Activated CD8-positive, alpha-beta memory T cell treated with anti-CD3 and anti-CD28 coated beads for 36 hours (primary cell): Measurements from ENCODE around the gene PTPN5. TPM values are rescaled to one million over a fixed set of nuclear protein-coding genes. Genes with fewer than 3 reads are reported as not detected.
"Not testable (repeated sequence)": the region's sequence is repeated elsewhere in the genome, so short reads cannot be mapped to it uniquely, and the experiment has no call there.

Source experiments
- CTCF ChIA-PET: fragments of 350-600 bp; sonication (Branson Sonifier 250); formaldehyde crosslinking; loops from one replicate; lab custom pipeline; 2021; ENCODE audit warnings: antibody characterized with exemption; lab: Charles Lee
- POLR2A ChIA-PET: fragments of 350-600 bp; sonication (Branson Sonifier 250); formaldehyde crosslinking; loops from one replicate; lab custom pipeline; 2021; ENCODE audit warnings: antibody characterized with exemption; lab: Charles Lee
- total RNA-seq, 2 experiments: library from RNA; stranded (reverse); gene quantifications; one replicate each; pipeline ENCODE4 v1.2.3, GENCODE V29; 2021

Gene PTPN5
- not detected for total RNA-seq

DNA sequence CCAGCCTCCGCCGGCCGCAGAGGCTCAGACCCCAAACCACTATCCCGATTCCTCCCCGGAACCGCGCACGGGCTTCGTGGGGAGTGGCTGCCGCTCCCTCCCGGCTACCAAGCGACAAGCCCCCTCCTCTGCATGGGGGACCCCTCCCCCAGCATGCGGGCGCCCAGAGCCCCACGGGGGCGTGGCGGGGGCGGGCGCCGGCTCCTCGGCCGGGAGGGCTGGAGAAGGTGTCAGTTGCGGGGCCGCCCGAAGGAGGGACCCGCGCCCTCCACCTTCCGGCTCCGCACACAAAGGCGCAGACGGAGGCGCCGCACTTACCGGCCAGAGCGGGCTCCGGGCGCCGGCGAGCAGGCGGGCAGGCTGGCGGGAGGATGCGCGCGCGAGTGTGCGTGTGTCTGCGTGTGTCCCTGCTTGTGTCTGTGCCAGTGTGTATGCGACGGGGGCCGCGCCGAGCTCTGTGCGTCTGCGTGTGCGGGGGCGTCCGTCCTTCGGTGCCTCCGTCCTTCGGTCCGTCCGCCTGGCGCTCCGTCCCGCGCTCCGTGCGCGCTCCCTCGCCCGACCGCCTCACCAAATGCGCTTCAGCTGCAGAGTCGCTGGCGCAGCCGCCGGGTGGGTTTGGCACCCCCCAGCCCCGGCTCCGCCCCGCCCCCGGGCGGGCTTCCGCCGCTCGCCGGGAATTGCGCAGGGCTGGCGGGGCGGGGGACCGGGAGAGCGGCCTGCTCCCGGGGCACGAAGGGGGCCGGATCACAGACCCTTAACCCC, at the start of gene PTPN5:
TSS of gene PTPN5 (minus strand) at position 592 of the 762 bp plus-strand sequence. CDS start 19,840 bp downstream, outside the sequence.
- ChIA-PET CTCF (no interaction called here), POLR2A (no interaction called here)

DNA sequence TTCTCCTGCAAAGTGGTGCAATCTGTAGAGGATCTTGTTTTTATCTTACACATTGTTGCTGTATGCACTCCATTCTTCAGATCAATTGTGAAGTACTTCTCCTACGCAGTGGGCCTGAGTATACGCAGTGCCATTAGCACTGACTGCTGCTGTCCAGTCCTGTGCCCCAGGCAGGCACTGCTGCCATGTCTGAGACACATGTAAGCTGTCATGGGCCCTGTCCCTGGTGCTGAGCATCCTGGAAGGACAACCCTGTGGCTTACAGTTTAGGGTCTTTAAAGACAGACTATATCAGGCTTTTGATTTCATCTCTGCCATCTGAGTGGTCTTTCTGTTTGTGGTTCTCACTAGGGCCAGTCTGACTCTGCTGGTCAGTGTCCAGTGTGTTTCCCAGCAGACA, 44.8 kb upstream of the PTPN5 start:
- ChIA-PET CTCF (no interaction called here), POLR2A (no interaction called here)

GRCh38 chr11:18834754-18835466, 43.3 kb upstream of the PTPN5 start:
- ChIA-PET POLR2A (no interaction called here), CTCF (no interaction called here)

DNA sequence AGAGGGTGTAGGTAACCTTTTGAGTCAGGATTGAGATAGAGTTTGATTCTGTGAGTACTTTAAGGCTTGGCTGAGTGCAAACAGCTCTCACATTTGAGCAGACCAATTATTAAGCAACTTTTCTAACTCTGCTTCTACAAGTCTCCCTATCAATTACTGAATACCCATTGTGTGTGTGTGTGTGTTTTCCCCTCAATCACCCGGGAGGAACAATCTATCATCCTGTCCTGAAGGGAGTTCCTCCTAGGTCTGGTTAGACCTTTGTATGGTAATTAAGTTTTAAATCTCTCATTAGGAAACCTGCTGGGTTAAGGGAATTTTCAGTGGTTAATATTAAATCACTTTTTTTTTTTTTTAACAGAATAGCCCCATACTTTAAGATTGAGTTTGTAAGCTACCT, 28.6 kb upstream of the PTPN5 start:
- POLR2A ChIA-PET, CTCF ChIA-PET: not testable (repeated sequence)

GRCh38 chr11:18804199-18804999, 12.8 kb upstream of the PTPN5 start:
- ChIA-PET CTCF (no interaction called here), POLR2A (no interaction called here)

- CTCF ChIA-PET, result interaction anchor here (1.0 to 1.3 kb wide), 2 partner anchors 8 to 34 kb away, joined by 3 to 4 read pairs; no protein-coding TSS in a partner anchor
- POLR2A ChIA-PET, result no interaction called here
These were observed 11.0 kb upstream of the PTPN5 start for GRCh38 chr11:18802381-18803257.

GRCh38 chr11:18798799-18799469, 7.3 kb upstream of the PTPN5 start:
- CTCF ChIA-PET, result interaction anchor here (1.2 to 1.5 kb wide), 2 partner anchors 24 to 683 kb away, joined by 3 read pairs; no protein-coding TSS in a partner anchor

DNA sequence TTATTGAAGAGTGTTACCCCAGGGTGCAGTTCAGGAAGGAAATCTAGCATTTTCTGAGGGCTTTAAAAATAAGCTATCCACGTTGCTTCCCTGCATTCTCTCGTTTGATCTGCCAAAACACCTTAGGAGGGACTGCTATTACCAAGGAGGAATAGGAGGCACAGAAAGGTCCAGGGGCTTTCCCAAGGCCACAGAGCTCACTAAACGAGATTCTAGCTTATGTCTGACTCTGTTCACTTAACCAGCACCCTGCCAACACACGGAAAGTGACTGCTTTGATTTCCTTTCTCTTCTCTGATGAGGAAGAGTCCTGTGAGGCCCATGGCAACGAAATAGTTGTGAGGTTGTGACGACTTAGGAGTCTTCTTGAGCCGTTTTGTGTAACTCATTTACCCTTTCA, 3.4 kb upstream of the PTPN5 start:
- ChIA-PET CTCF (interaction anchor here (0.5 to 1.3 kb wide), 2 partner anchors 8 to 9 kb away, joined by 3 to 4 read pairs; no protein-coding TSS in a partner anchor), POLR2A (no interaction called here)

More at GRCh38 chr11:18798799-18799469, 7.3 kb upstream of the PTPN5 start:
- POLR2A ChIA-PET, result no interaction called here

GRCh38 chr11:18792827-18793226, 1.2 kb upstream of the PTPN5 start:
- ChIA-PET CTCF (interaction anchor here (0.7 kb wide), 1 partner anchor 22 kb away, joined by 3 read pairs; no protein-coding TSS in a partner anchor), POLR2A (no interaction called here)

DNA sequence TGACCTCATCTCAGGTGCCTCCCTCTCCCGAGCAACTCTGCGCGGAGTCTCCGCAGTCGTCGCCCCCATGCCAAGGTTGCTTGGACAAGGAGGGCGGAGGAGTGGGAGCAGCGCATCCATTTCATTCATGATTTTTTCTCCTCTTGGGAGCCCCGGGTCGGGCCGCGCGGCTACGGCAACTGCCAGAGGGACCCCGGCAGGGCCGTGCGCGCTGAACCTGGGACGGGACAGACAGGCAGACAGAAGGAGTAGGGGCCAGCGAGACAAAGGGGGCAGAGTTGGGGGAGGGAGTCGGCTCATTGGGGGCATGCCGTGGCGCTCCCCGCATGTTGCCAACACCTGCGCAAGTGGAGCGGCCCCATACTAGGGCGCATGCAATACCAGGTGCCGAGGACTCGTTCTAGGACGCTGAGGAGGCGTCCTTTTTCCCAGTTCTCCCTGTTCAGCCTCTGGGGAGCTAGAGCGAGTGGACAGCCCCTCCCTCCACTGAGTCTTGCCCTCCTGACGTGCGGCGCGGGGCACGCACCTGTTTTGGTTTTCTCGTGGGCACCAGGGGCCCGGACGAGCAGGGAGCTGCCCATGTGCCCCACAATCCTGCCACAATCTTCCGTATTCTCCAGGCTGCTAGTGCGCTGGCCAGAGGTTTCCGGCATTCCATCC, 501 bp upstream of the PTPN5 start:
- CTCF ChIA-PET, result no interaction called here
- POLR2A ChIA-PET, result no interaction called here

DNA sequence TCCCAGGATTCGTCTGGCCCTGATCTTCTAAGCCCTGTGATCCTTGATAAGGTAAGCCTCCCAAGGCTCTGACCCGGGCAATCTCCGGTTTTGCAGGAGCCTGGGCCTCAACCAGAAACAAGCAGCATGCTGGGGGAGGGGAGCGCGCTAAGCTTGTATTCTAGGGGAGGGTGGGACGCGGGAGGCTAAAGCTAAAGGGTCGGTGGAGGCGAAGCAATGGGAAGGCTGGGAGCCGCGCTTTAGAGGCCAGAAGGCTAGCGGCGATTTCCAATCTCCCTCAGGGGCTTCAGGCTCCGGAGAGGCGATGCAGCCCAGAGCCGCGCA, 753 bp downstream of the PTPN5 start:
- ChIA-PET POLR2A (no interaction called here), CTCF (interaction anchor here (0.9 kb wide), 1 partner anchor 15 kb away, joined by 3 read pairs; no protein-coding TSS in a partner anchor)

- POLR2A ChIA-PET, result no interaction called here
- CTCF ChIA-PET, result interaction anchor here (0.6 to 1.3 kb wide), 3 partner anchors 10 to 761 kb away, joined by 3 read pairs; no protein-coding TSS in a partner anchor
These were observed 1.7 kb downstream of the PTPN5 start for GRCh38 chr11:18789942-18790341.

- POLR2A ChIA-PET, result no interaction called here
These were observed 6.2 kb downstream of the PTPN5 start for GRCh38 chr11:18785411-18785810.

GRCh38 chr11:18780896-18781295, 10.7 kb downstream of the PTPN5 start:
- POLR2A ChIA-PET, result no interaction called here
- CTCF ChIA-PET, result no interaction called here

More at GRCh38 chr11:18785411-18785810, 6.2 kb downstream of the PTPN5 start:
- CTCF ChIA-PET, result no interaction called here

- CTCF ChIA-PET, result interaction anchor here (0.6 kb wide), 1 partner anchor 41 kb away, joined by 3 read pairs; no protein-coding TSS in a partner anchor
These were observed 11.3 kb downstream of the PTPN5 start for GRCh38 chr11:18780329-18780728.

DNA sequence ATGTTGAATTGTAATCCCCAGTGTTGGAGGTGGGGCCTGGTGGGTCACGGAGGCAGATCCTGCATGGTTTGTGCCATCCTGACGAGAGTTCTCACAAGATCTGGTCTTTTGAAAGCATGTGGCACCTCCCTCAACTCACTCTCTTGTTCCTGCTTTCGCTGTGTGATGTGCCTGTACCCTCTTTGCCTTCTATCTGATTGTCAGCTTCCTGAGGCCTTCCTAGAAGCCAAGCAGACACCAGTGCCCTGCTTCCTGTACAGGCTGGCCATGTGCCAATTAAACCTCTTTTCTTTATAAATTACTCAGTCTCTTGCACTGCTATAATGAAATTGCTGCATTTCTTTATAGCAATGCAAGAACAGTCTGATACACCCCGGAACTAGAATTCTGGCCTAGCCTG, 13.1 kb downstream of the PTPN5 start:
- ChIA-PET POLR2A (no interaction called here), CTCF (interaction anchor here (1.1 kb wide), 1 partner anchor 18 kb away, joined by 3 read pairs; no protein-coding TSS in a partner anchor)

More at GRCh38 chr11:18780329-18780728, 11.3 kb downstream of the PTPN5 start:
- POLR2A ChIA-PET, result no interaction called here

GRCh38 chr11:18776324-18776723, 15.3 kb downstream of the PTPN5 start:
- CTCF ChIA-PET, result interaction anchor here (0.8 to 1.9 kb wide), 6 partner anchors 10 to 33 kb away, joined by 3 to 10 read pairs (median 6); no protein-coding TSS in a partner anchor
- POLR2A ChIA-PET, result no interaction called here
